GM21390 (cell line): ENCODE measurements around the gene PLXNA4.

Source experiments
- ATAC-seq: cut with Tn5 transposase; IDR thresholded peaks from one replicate; pipeline ENCODE4 v1.9.1; 2021; ENCODE audit not compliant: unreplicated experiment

Gene PLXNA4

DNA sequence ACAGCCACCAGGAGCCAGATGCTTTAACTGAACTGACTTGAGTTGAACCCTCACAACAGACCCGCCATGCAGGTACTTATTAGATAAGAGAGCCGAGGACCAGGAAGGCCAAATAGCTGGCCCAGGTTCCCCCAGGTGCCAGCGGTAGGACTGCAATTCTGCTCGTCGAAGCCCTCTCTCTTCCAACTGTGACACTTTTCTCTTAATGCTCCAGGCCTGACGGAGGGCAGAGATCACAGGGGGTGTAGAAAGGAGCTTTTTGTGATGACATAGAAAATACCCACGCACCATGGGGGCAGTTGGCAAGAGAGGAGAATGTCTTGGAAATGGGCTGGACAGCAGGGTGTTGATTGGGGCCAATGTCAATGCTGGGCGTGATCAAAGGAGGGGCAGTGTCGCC lies 208.5 kb downstream of the PLXNA4 start:
- ATAC-seq: no peak

- ATAC-seq: no peak
These were observed 209.3 kb downstream of the PLXNA4 start for GRCh38 chr7:132367004-132367403.

GRCh38 chr7:132364226-132364625 lies 212.0 kb downstream of the PLXNA4 start:
- ATAC-seq: no peak

DNA sequence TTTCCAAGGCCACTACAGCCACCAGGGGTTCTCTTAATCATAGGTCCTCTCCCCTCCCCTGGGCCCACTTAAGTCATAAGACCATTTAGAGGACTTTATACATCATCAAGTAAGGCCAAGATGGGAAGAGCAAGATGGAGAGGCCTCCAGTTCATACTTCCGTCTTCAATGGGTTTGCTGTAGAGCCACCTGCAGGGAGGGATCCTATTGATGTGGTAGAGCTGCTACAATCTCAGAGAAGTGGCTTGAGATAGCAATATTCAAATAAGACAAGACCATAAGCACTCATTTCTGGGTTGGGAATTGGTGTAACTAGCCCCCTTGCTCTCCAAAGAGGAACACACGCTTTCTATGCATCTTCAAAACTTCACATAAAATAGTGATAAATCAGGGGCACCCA lies 214.2 kb downstream of the PLXNA4 start:
- no peak for ATAC-seq

- ATAC-seq: no peak
These were observed 215.1 kb downstream of the PLXNA4 start for GRCh38 chr7:132361146-132361545.

GRCh38 chr7:132359743-132360142 lies 216.5 kb downstream of the PLXNA4 start:
- no peak for ATAC-seq

DNA sequence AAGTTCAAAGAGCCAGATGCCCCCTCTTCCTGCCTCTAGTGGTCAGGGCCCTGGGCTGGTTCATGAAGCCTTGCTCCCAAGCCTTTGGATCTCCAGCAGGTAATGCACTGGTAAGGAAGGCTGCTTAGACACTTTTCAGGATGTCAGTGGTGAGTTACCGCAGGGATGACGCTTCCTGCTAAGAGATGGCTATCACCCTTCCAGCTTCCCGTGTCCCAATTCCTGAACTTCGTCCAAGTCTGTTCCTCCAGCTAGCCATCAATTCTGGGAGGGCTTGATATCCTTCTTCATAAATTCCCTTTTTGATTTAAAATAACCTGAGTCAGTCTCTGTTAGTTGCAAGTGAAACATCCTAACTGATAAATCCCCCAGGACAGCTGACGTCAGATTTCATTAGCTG lies 221.2 kb downstream of the PLXNA4 start:
- no peak for ATAC-seq

DNA sequence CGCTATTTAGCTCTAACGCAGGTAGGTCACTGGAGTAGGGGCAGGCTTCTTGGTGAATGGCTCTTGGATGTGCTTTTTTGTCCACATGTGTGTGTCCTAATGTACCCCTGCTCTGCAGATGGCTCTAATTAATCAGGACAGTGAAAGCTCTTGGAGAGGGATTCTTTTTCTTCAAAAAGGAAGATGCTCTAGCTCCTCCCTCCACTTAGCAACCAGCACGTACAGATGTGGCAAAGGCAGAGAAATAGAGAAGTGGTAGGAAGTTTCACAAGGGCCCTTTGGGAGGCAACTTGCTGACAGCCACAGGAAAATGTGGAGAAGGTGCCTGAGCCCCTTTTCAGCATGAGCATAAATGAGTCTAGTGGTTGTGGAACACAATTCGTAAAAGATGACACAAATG lies 221.7 kb downstream of the PLXNA4 start:
- ATAC-seq: no peak

GRCh38 chr7:132353936-132354335 lies 222.3 kb downstream of the PLXNA4 start:
- ATAC-seq: no peak

GRCh38 chr7:132352800-132353199 lies 223.5 kb downstream of the PLXNA4 start:
- ATAC-seq: no peak

GRCh38 chr7:132351954-132352499 lies 224.2 kb downstream of the PLXNA4 start:
- no peak for ATAC-seq

DNA sequence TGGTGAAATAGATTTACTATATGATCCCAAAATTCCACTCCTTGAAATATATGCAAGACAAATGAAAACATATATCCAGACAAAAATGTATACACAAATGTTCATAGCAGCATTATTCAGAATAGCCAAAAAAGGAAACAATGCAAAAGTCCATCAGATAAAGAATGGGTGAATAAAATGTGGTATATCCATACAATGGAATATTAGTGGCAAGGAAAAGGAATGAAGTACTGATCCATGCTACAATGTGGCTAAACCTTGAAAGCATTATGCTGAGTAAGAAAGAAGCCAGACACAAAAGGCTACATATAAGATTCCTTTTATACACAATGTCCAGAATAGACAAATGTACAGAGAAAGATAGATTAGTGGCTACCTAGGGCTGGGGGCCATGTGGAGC lies 225.5 kb downstream of the PLXNA4 start:
- ATAC-seq: no peak

DNA sequence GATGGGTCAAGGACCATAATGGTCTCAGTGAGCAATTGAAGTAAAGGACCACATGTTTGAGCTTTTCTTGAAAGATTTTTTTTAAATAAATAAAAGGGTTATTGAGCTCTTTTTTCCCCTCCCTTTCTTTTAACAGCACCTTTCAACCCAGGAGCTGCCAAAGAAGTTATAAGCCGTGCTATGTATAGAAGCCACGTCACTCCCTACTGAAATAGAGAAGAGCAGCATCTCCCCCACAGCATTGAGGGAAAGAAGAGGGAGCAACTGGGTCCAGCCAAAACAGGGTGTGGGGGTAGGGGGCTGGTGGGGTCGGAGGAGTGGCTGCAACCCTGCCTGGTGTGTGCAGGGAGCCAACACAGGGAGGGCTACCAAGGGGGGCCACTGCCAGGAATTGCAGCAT lies 227.2 kb downstream of the PLXNA4 start:
- no peak for ATAC-seq

GRCh38 chr7:132348341-132348740 lies 227.9 kb downstream of the PLXNA4 start:
- ATAC-seq: no peak

GRCh38 chr7:132347858-132348257 lies 228.4 kb downstream of the PLXNA4 start:
- ATAC-seq: no peak

GRCh38 chr7:132347123-132347522 lies 229.1 kb downstream of the PLXNA4 start:
- no peak for ATAC-seq

DNA sequence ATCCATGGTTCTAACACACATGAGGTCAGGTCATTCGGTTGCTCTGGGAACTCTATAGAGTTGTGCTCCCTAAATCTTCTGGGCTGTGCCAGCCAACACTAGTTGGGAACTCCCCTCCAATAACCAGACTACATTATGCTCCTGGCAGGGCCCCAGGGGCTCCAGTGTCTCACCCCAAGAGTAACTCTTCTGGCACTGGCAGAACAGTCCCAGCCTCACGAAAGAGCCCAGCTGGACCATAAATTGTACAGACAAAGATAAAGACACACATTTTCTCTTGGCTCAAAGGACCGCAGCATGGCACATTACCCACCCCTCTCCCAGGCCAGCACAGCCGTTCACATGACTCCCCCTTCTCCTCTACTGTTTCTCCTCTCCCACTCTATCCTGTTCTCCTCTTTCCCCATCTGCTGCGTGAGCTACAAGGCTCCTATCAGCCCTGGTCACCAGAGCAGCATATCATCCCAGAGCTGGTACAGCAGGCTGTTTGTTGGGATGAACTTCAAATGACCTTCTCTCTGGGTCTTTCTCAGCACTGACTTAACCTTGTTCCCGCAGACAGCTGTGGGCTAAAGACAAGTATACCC lies 230.6 kb downstream of the PLXNA4 start:
- no peak for ATAC-seq

- no peak for ATAC-seq
These were observed 231.2 kb downstream of the PLXNA4 start for GRCh38 chr7:132345030-132345429.

GRCh38 chr7:132343199-132343598 lies 233.1 kb downstream of the PLXNA4 start:
- no peak for ATAC-seq

DNA sequence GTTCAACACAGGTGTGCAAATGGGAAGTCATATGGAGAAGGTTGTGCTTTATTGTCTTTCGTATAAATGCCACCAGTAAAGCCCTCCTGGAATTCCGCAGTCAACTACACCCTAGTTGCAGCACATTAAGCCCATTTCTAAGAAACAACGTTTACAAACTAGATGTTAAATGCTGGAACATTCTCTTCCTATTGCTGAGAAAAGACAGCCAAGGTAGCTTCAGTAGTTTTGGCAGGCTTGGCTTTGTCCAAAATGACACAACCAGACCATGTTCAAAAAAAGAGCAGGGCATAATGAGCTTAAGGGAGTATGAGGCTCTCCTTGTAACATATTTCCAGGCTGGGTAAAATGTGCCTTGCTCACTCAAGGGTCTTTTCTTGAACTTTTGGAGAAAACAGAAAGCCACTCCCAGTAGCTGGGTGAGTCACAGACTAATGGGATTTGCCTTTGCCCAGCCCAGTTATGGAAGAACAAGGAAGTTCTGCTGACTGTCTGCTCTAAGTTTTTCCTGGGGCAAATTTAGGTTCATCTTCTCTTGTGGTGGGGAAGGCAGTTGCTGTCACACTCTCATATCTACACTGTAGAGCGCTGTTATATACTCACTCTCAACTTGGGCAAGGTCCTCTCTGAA lies 238.7 kb downstream of the PLXNA4 start:
- ATAC-seq: no peak

GRCh38 chr7:132336797-132337196 lies 239.5 kb downstream of the PLXNA4 start:
- ATAC-seq: no peak

DNA sequence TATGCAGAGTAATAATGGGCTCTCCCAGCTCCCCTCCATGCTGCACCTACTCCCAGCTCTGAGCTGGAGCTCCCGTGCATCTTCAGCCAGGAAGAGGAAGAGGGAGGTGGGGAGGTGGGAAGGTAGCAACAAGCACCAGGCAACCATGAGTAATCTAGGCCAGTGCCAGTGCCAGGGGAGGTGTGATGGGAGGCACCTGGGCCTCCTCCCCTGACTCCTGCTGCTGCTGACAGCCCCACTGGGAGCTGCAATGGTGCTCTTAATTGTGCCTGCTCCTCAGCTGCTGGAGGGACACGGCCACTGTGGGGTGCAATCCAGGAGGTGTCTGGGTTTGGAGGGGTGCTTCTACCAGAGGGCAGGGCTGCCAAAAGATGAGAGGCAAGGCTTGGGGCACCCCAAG lies 243.0 kb downstream of the PLXNA4 start:
- no peak for ATAC-seq

DNA sequence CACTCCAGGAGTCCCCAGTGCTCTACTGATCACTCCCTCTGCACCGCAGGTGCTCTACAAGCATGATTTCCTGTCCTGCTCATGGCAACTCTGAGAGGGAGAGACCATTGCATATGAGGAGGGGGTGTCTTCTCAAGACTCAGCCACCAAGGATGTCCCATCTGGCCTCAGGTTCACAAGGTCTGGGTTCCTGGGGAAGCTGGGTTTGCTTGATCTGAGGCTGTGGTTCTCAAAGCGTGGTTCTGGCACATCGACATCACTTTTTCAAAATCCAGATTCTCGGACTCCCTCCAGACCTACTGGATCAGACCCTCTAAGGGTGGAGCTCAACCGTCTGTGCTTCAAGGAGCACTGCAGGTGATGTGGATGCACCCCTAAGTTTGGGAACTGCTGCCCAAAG lies 247.5 kb downstream of the PLXNA4 start:
- ATAC-seq: no peak
